NCI-H1436 treated with DMSO at 0.1 percent for 48 hours (cell line): ENCODE data around the gene TRERF1.

Experiments
- DNase-seq: peaks from one replicate; lab custom pipeline; 2025; lab: John Stamatoyannopoulos, UW

The TRERF1 gene

GRCh38 chr6:42366011-42366705 is 85.6 kb downstream of the TRERF1 start:
- DNase-seq, result no peak

GRCh38 chr6:42365021-42365420 is 86.7 kb downstream of the TRERF1 start:
- DNase-seq, result no peak

GRCh38 chr6:42363926-42364849 is 87.5 kb downstream of the TRERF1 start:
- DNase-seq, result no peak

- DNase-seq, result no peak
Measured at GRCh38 chr6:42361036-42361435, 90.7 kb downstream of the TRERF1 start.

- DNase-seq, result no peak
Measured at GRCh38 chr6:42359021-42359420, 92.7 kb downstream of the TRERF1 start.

- no peak for DNase-seq
Measured at GRCh38 chr6:42355416-42355815, 96.3 kb downstream of the TRERF1 start.

GRCh38 chr6:42354702-42355101 is 97.0 kb downstream of the TRERF1 start:
- no peak for DNase-seq

GRCh38 chr6:42352856-42353564 is 98.7 kb downstream of the TRERF1 start:
- DNase-seq, result no peak

GRCh38 chr6:42350911-42351310 is 100.8 kb downstream of the TRERF1 start:
- no peak for DNase-seq

- DNase-seq, result no peak
Measured at GRCh38 chr6:42349753-42350511, 101.8 kb downstream of the TRERF1 start.

- DNase-seq, result no peak
Measured at GRCh38 chr6:42347456-42347855, 104.3 kb downstream of the TRERF1 start.

- DNase-seq, result no peak
Measured at GRCh38 chr6:42345696-42346416, 105.9 kb downstream of the TRERF1 start.

- no peak for DNase-seq
Measured at GRCh38 chr6:42344756-42345155, 107.0 kb downstream of the TRERF1 start.

- no peak for DNase-seq
Measured at GRCh38 chr6:42341771-42342553, 109.8 kb downstream of the TRERF1 start.

GRCh38 chr6:42341221-42341620 is 110.5 kb downstream of the TRERF1 start:
- no peak for DNase-seq

GRCh38 chr6:42340511-42340910 is 111.2 kb downstream of the TRERF1 start:
- DNase-seq, result no peak

GRCh38 chr6:42339991-42340401 is 111.7 kb downstream of the TRERF1 start:
- no peak for DNase-seq

- no peak for DNase-seq
Measured at GRCh38 chr6:42338744-42339222, 112.9 kb downstream of the TRERF1 start.

GRCh38 chr6:42337985-42338743 is 113.6 kb downstream of the TRERF1 start:
- no peak for DNase-seq
